GM18870 (cell line): ENCODE data around the gene S100A8.

ENCODE experiments used
- ATAC-seq: cut with Tn5 transposase; IDR thresholded peaks from one replicate; pipeline ENCODE4 v1.9.1; 2021; ENCODE audit warnings: moderate library complexity; ENCODE audit not compliant: unreplicated experiment

S100A8 gene

GRCh38 chr1:153364156-153364555 is 26.7 kb downstream of the S100A8 start:
- ATAC-seq, result no peak

GRCh38 chr1:153363641-153364040 is 27.2 kb downstream of the S100A8 start:
- no peak for ATAC-seq

- ATAC-seq, result no peak
Measured at GRCh38 chr1:153362187-153362775, 28.6 kb downstream of the S100A8 start.

GRCh38 chr1:153361480-153362109 is 29.3 kb downstream of the S100A8 start:
- ATAC-seq, result no peak

- ATAC-seq, result no peak
Measured at GRCh38 chr1:153360592-153361479, 30.0 kb downstream of the S100A8 start.

- no peak for ATAC-seq
Measured at GRCh38 chr1:153360190-153360589, 30.7 kb downstream of the S100A8 start.

GRCh38 chr1:153359241-153359640 is 31.6 kb downstream of the S100A8 start:
- no peak for ATAC-seq

- ATAC-seq, result no peak
Measured at GRCh38 chr1:153358691-153358975, 32.2 kb downstream of the S100A8 start.

GRCh38 chr1:153357853-153358690 is 32.8 kb downstream of the S100A8 start, which contains the start of gene S100A9:
TSS of gene S100A9 (plus strand) at chr1:153357854. CDS start at chr1:153358284, 430 bp downstream.
- ATAC-seq, result no peak

- ATAC-seq, result no peak
Measured at GRCh38 chr1:153357076-153357852, 33.6 kb downstream of the S100A8 start.

- ATAC-seq, result no peak
Measured at GRCh38 chr1:153356392-153357075, 34.3 kb downstream of the S100A8 start.

GRCh38 chr1:153355445-153356071 is 35.3 kb downstream of the S100A8 start:
- no peak for ATAC-seq

GRCh38 chr1:153354515-153355193 is 36.2 kb downstream of the S100A8 start:
- no peak for ATAC-seq

- ATAC-seq, result no peak
Measured at GRCh38 chr1:153353226-153353947, 37.5 kb downstream of the S100A8 start.

- no peak for ATAC-seq
Measured at GRCh38 chr1:153352523-153352922, 38.4 kb downstream of the S100A8 start.

- no peak for ATAC-seq
Measured at GRCh38 chr1:153350321-153350957, 40.4 kb downstream of the S100A8 start.
